Osteocyte (in vitro differentiated cells): ENCODE measurements around the gene ACCSL. TPM values are rescaled to one million over a fixed set of nuclear protein-coding genes. Genes with fewer than 3 reads are reported as not detected.

ENCODE experiments used
- DNase-seq: peaks from one replicate; pipeline ENCODE4 v3.0.0; 2021; ENCODE audit warnings: mixed read lengths; ENCODE audit not compliant: unreplicated experiment; ENCODE audit errors: extremely low spot score
- H3K27ac Mint-ChIP-seq: one replicate; pipeline ENCODE4 v1.8.0; 2021; ENCODE audit warnings: mild to moderate bottlenecking, mixed read lengths; ENCODE audit not compliant: unreplicated experiment
- H3K27me3 Mint-ChIP-seq: one replicate; pipeline ENCODE4 v1.8.0; 2021; ENCODE audit warnings: mixed read lengths; ENCODE audit not compliant: unreplicated experiment
- H3K36me3 Mint-ChIP-seq: one replicate; pipeline ENCODE4 v1.8.0; 2021; ENCODE audit warnings: mixed read lengths; ENCODE audit not compliant: unreplicated experiment
- H3K4me1 Mint-ChIP-seq: one replicate; pipeline ENCODE4 v1.8.0; 2021; ENCODE audit warnings: mixed read lengths; ENCODE audit not compliant: unreplicated experiment
- H3K4me3 Mint-ChIP-seq: one replicate; pipeline ENCODE4 v1.8.0; 2021; ENCODE audit warnings: mild to moderate bottlenecking, moderate library complexity, mixed read lengths; ENCODE audit not compliant: unreplicated experiment
- H3K9me3 Mint-ChIP-seq: one replicate; pipeline ENCODE4 v1.8.0; 2021; ENCODE audit warnings: mixed read lengths; ENCODE audit not compliant: unreplicated experiment
- total RNA-seq: library from RNA; stranded (reverse); gene quantifications from 2 replicates; pipeline ENCODE4 v1.2.1, GENCODE V29; 2021
- TF ChIP-seq, protein P1 (sequence below): fragments of 200-600 bp; sonication (generic); IDR thresholded peaks from 2 replicates; pipeline ENCODE4 v1.5.0; 2021; ENCODE audit warnings: antibody characterized with exemption, mild to moderate bottlenecking, moderate library complexity

The ACCSL gene
- total RNA-seq, 1 donor from 2014 or later = not detected

DNA sequence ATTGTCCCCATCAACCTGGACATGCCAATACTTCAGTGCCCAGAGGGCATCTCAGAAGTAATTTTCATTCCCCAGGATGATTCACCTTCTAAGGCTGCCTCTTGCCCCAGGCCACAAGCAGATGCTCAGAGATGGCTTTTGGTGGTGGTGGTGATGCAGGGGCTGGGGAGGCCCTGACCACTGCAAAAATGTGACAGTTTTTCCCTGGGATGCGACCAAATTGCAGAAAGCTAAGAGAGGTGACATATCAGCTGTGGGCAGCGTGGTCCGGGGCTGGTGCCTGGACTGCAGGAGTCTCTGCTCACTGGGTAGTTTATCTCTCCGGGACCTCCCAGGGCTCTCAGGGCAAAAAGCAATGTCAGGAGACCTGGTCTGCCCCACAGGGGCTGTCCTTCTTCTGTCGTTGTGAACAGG, 39.7 kb upstream of the ACCSL start:
- DNase-seq = peak; percentile 68
- Mint-ChIP-seq H3K27me3 (peaks cover 9% of the 10 kb centered on the region), H3K27ac (no peak overlapping the region), H3K36me3 (no peaks in the 10 kb centered on the region), H3K4me1 (no peaks in the 10 kb centered on the region), H3K4me3 (no peak overlapping the region), H3K9me3 (no peaks in the 10 kb centered on the region)
- TF ChIP-seq, protein P1, sequence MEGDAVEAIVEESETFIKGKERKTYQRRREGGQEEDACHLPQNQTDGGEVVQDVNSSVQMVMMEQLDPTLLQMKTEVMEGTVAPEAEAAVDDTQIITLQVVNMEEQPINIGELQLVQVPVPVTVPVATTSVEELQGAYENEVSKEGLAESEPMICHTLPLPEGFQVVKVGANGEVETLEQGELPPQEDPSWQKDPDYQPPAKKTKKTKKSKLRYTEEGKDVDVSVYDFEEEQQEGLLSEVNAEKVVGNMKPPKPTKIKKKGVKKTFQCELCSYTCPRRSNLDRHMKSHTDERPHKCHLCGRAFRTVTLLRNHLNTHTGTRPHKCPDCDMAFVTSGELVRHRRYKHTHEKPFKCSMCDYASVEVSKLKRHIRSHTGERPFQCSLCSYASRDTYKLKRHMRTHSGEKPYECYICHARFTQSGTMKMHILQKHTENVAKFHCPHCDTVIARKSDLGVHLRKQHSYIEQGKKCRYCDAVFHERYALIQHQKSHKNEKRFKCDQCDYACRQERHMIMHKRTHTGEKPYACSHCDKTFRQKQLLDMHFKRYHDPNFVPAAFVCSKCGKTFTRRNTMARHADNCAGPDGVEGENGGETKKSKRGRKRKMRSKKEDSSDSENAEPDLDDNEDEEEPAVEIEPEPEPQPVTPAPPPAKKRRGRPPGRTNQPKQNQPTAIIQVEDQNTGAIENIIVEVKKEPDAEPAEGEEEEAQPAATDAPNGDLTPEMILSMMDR = no peak

- DNase-seq = peak; percentile 27
- Mint-ChIP-seq H3K4me1 (no peaks in the 10 kb centered on the region), H3K4me3 (no peak overlapping the region)
Observed at GRCh38 chr11:44008698-44009097, 39.1 kb upstream of the ACCSL start.

DNA sequence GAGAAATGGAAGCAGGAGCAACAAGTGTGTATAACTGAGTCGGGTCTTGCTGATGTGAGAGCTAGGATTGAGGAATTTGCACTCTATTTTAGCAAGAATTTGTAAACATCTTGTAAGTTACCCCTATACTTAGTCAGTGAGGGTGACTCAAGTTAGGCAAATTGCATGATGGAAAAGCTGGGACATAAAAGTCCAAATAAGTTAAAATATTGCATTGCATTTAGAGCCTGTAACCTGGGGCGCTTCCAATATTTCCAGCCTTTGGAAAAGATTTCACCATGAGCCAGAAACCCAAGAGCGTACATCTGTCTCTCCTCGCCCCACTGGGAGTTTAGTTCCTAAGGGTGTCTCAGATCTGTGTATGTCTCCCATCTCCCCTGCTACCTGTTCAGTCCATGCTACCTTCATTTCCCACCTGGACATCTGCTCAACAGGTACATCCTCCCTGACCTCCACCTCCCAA, 37.0 kb upstream of the ACCSL start:
- TF ChIP-seq, protein P1 = no peak

More at GRCh38 chr11:44008698-44009097, 39.1 kb upstream of the ACCSL start:
- TF ChIP-seq, protein P1 = no peak
- no peak overlapping the region for H3K27ac Mint-ChIP-seq
- peaks cover 9% of the 10 kb centered on the region for H3K27me3 Mint-ChIP-seq
- H3K36me3 Mint-ChIP-seq = no peaks in the 10 kb centered on the region
- no peaks in the 10 kb centered on the region for H3K9me3 Mint-ChIP-seq

GRCh38 chr11:44011797-44012196, 36.0 kb upstream of the ACCSL start:
- peaks cover 9% of the 10 kb centered on the region for H3K27me3 Mint-ChIP-seq
- H3K27ac Mint-ChIP-seq = no peak overlapping the region
- H3K4me3 Mint-ChIP-seq = no peak overlapping the region
- H3K36me3 Mint-ChIP-seq = no peaks in the 10 kb centered on the region
- no peaks in the 10 kb centered on the region for H3K9me3 Mint-ChIP-seq
- TF ChIP-seq, protein P1 = no peak
- no peak for DNase-seq
- H3K4me1 Mint-ChIP-seq = peaks cover 10% of the 10 kb centered on the region

More for the DNA sequence above, 37.0 kb upstream of the ACCSL start:
- Mint-ChIP-seq H3K9me3 (no peaks in the 10 kb centered on the region), H3K27me3 (peaks cover 9% of the 10 kb centered on the region), H3K36me3 (no peaks in the 10 kb centered on the region), H3K4me1 (peaks cover under 1% of the 10 kb centered on the region), H3K27ac (no peak overlapping the region), H3K4me3 (no peak overlapping the region)
- DNase-seq = peak; percentile 38

GRCh38 chr11:44014968-44015623, 32.7 kb upstream of the ACCSL start:
- Mint-ChIP-seq H3K4me1 (peaks cover 20% of the 10 kb centered on the region), H3K4me3 (no peak overlapping the region)
- DNase-seq = peak; percentile 44

More at GRCh38 chr11:44014968-44015623, 32.7 kb upstream of the ACCSL start:
- no peaks in the 10 kb centered on the region for H3K9me3 Mint-ChIP-seq
- TF ChIP-seq, protein P1 = no peak
- H3K27ac Mint-ChIP-seq = no peak overlapping the region
- H3K36me3 Mint-ChIP-seq = no peaks in the 10 kb centered on the region
- peaks cover 21% of the 10 kb centered on the region for H3K27me3 Mint-ChIP-seq
